ENCODE measurements around the gene CFAP77. TPM values are rescaled to one million over a fixed set of nuclear protein-coding genes. Genes with fewer than 3 reads are reported as not detected.

Gene CFAP77
- total RNA-seq, 1 experiment from 2014 or later, result not detected

DNA sequence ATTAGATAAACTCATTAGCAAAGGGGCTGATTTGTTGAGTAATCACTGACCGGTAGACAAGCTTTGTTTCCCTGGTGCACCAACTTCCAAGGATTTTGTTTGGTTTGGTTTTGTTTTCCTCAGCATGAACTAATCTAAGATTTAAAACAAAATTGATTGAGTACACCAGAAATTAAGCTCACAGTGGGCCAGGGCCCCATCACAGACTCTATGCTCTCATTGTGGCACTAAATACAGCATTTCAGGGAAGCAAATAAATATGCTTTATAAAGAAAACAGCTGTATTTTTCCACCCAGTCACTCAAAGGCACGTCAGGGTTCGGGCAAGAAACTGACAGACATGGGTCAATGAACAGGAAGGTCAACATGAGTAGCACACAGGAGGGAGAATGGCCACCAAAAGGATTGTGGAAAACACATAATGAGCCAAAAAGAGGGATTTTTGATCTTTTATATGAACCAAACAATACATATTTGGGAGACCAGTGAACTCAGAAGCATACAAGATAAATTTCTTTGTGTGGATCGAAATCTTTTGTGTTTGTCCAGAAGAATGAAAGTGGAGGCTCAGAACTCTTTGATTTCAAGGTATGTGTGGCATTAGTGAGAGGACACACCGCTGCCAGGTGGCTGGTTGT lies 8.8 kb downstream of the CFAP77 start:
- Histone ChIP-seq H3K36me3 (ENCODE audit: insufficient read depth, low read length, poor library complexity, severe bottlenecking) (no peaks in the 10 kb centered on the region), H3K27me3 (replicated peaks; ENCODE audit: insufficient read depth, low read depth, low read length, poor library complexity) (peaks cover 69% of the 10 kb centered on the region), H3K4me3 (ENCODE audit: low read depth, low read length, poor library complexity, severe bottlenecking) (no peak overlapping the region), H3K27ac (ENCODE audit: low read depth, low read length, poor library complexity, severe bottlenecking) (no peak overlapping the region), H3K9me3 (ENCODE audit: low read depth, low read length, poor library complexity, severe bottlenecking) (no peaks in the 10 kb centered on the region), H3K4me1 (ENCODE audit: insufficient read depth, low read length, poor library complexity, severe bottlenecking) (no peaks in the 10 kb centered on the region)
- ChIA-PET POLR2A (ENCODE audit: low non-redundant PET) (no interaction called here), CTCF (no interaction called here)
- intact Hi-C loops (cut with micrococcal nuclease; ENCODE audit: unreplicated experiment), result no loop called here
- TF ChIP-seq EZH2 (IDR thresholded peaks at IDR 0.05; ENCODE audit: borderline replicate concordance, low read depth, low read length, poor library complexity, severe bottlenecking), result no peak
- TF ChIP-seq, protein P1, sequence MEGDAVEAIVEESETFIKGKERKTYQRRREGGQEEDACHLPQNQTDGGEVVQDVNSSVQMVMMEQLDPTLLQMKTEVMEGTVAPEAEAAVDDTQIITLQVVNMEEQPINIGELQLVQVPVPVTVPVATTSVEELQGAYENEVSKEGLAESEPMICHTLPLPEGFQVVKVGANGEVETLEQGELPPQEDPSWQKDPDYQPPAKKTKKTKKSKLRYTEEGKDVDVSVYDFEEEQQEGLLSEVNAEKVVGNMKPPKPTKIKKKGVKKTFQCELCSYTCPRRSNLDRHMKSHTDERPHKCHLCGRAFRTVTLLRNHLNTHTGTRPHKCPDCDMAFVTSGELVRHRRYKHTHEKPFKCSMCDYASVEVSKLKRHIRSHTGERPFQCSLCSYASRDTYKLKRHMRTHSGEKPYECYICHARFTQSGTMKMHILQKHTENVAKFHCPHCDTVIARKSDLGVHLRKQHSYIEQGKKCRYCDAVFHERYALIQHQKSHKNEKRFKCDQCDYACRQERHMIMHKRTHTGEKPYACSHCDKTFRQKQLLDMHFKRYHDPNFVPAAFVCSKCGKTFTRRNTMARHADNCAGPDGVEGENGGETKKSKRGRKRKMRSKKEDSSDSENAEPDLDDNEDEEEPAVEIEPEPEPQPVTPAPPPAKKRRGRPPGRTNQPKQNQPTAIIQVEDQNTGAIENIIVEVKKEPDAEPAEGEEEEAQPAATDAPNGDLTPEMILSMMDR (conservative IDR thresholded peaks at IDR 0.05; ENCODE audit: low read depth, low read length), result no peak
- no peak for DNase-seq (ENCODE audit: low spot score)
- no TSS peak for BruUV-seq (replicated peaks)

DNA sequence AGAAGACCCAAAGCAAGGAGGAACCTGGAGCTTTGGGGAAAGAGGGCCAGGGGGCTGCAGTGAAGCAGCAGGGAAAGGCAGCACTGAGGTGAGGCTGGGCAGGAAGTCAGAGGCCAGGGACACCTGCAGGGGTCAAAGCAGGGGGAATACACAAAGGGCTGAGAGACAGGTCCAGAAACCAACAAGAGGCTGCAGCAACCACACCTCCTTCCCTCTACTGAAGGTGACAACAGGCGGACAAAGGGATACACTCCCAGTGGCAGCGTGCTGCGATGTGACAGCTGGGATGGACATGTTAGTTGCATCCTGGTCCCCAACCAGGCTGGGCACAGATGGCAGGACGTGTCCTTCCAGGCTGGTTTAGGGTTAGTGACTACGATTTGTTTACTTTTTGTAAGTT lies 12.6 kb downstream of the CFAP77 start:
- DNase-seq (ENCODE audit: low spot score), result no peak
- Histone ChIP-seq H3K27ac (ENCODE audit: low read depth, low read length, poor library complexity, severe bottlenecking) (no peak overlapping the region), H3K9me3 (ENCODE audit: low read depth, low read length, poor library complexity, severe bottlenecking) (no peaks in the 10 kb centered on the region), H3K4me3 (ENCODE audit: low read depth, low read length, poor library complexity, severe bottlenecking) (no peak overlapping the region), H3K27me3 (replicated peaks; ENCODE audit: insufficient read depth, low read depth, low read length, poor library complexity) (peaks cover 68% of the 10 kb centered on the region), H3K36me3 (ENCODE audit: insufficient read depth, low read length, poor library complexity, severe bottlenecking) (no peaks in the 10 kb centered on the region), H3K4me1 (ENCODE audit: insufficient read depth, low read length, poor library complexity, severe bottlenecking) (no peaks in the 10 kb centered on the region)
- ChIA-PET POLR2A (ENCODE audit: low non-redundant PET) (no interaction called here), CTCF (no interaction called here)
- intact Hi-C loops (cut with micrococcal nuclease; ENCODE audit: unreplicated experiment), result no loop called here
- no TSS peak for BruUV-seq (replicated peaks)
- TF ChIP-seq, protein P1 (conservative IDR thresholded peaks at IDR 0.05; ENCODE audit: low read depth, low read length), result no peak
- TF ChIP-seq EZH2 (IDR thresholded peaks at IDR 0.05; ENCODE audit: borderline replicate concordance, low read depth, low read length, poor library complexity, severe bottlenecking), result no peak

DNA sequence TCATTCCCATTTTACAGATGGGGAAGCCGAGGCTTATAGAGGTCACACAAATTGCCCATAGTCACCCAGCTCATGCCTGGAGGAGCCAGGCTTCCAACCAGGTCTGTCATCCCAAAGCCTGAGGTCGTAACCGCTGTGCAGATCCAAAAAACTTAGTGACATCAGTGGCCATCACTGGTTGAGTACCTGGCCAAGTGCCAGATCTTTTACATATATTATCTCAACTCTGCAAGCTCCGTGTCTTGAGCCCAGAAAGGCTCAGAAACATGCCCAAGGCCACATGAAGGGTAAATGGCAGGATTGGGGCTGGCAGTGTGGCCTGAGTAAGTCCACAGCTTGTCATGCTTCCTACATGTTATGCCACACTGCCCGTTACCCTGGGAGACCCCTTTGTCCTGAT lies 13.5 kb downstream of the CFAP77 start:
- CTCF ChIA-PET, result no interaction called here
- peaks cover 64% of the 10 kb centered on the region for H3K27me3 ChIP-seq (replicated peaks; ENCODE audit: insufficient read depth, low read depth, low read length, poor library complexity)

More for the DNA sequence above, 13.5 kb downstream of the CFAP77 start:
- H3K4me1 ChIP-seq (ENCODE audit: insufficient read depth, low read length, poor library complexity, severe bottlenecking), result no peaks in the 10 kb centered on the region
- intact Hi-C loops (cut with micrococcal nuclease; ENCODE audit: unreplicated experiment), result no loop called here
- H3K9me3 ChIP-seq (ENCODE audit: low read depth, low read length, poor library complexity, severe bottlenecking), result no peaks in the 10 kb centered on the region
- H3K4me3 ChIP-seq (ENCODE audit: low read depth, low read length, poor library complexity, severe bottlenecking), result no peak overlapping the region
- BruUV-seq (replicated peaks), result no TSS peak
- TF ChIP-seq, protein P1 (conservative IDR thresholded peaks at IDR 0.05; ENCODE audit: low read depth, low read length), result no peak
- TF ChIP-seq EZH2 (IDR thresholded peaks at IDR 0.05; ENCODE audit: borderline replicate concordance, low read depth, low read length, poor library complexity, severe bottlenecking), result no peak
- no peak overlapping the region for H3K27ac ChIP-seq (ENCODE audit: low read depth, low read length, poor library complexity, severe bottlenecking)
- POLR2A ChIA-PET (ENCODE audit: low non-redundant PET), result no interaction called here
- H3K36me3 ChIP-seq (ENCODE audit: insufficient read depth, low read length, poor library complexity, severe bottlenecking), result no peaks in the 10 kb centered on the region
- no peak for DNase-seq (ENCODE audit: low spot score)

Measured in A673 (cell line).